ENCODE data around the gene NDUFB1. TPM values are rescaled to one million over a fixed set of nuclear protein-coding genes. Genes with fewer than 3 reads are reported as not detected.
A peak's percentile ranks its signal among the peaks of the same experiment; 100 is the strongest.

NDUFB1 gene
- total and polyA plus RNA-seq, 2 of the 13 experiments (the other 11 are each of a cell fraction or from before 2014, with no cell fraction given), result 181 to 281 TPM

DNA sequence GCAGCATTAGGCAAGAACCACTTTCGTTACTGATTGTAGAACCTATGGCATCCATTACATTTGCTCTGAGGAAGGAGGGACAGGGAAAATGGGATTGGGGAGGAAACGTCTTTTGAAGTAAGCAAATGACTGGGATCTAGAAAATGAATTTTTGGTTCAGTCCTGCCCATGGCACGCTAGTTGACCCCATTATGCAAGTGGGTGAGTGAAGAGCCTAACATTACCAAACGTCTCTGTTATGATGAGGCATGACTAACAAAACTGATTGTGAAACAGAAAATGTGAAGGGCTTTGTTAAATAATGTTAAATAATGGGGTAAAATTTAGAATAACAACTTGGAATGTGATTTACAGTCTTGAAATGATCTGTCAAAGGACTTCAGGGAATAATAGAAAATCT is 39.1 kb upstream of the NDUFB1 start (continued):
- TF ChIP-seq BATF2 (CRISPR knock-in tag; IDR thresholded peaks at IDR 0.05) (no peak), E2F2 (CRISPR knock-in tag; IDR thresholded peaks at IDR 0.05; ENCODE audit: borderline replicate concordance) (no peak)

- Histone ChIP-seq H4K20me1 (ENCODE audit: insufficient read depth, low read length) (no peaks in the 10 kb centered on the region), H3K9me3 (ENCODE audit: low read length) (no peaks in the 10 kb centered on the region), H3K36me3 (replicated peaks in 1 of 2; ENCODE audit: control insufficient read depth in 1 of 2, insufficient read depth in 2 of 2, low read length in 2 of 2) (peaks cover 20 to 50% of the 10 kb centered on the region in 2 experiments), H3K9ac (ENCODE audit: insufficient read depth, low read depth, low read length) (no peak overlapping the region), H3K27ac (ENCODE audit: extremely low read length, insufficient read depth, low read length) (peak overlapping the region; percentile 45), H3K79me2 (ENCODE audit: insufficient read depth, low read length) (no peaks in the 10 kb centered on the region), H3K4me1 (ENCODE audit: insufficient read depth, low read length) (peaks cover 20% of the 10 kb centered on the region), H3K4me2 (ENCODE audit: low read depth, low read length) (no peak overlapping the region), H3K27me3 (ENCODE audit: control insufficient read depth in 1 of 2, insufficient read depth in 2 of 2, low read length in 2 of 2) (no peaks in the 10 kb centered on the region), H2AFZ (ENCODE audit: low read length) (no peak overlapping the region), H3K4me3 (replicated peaks in 1 of 3; ENCODE audit: insufficient read depth in 1 of 3, low read depth in 2 of 3, low read length in 3 of 3) (no peak overlapping the region)
- intact Hi-C loops (cut with micrococcal nuclease; ENCODE audit: unreplicated experiment), result no loop called here
- TF ChIP-seq ZNF180 (CRISPR knock-in tag; IDR thresholded peaks at IDR 0.05; ENCODE audit: borderline replicate concordance, low read depth) (no peak), SOX13 (IDR thresholded peaks at IDR 0.05) (no peak), SOX13 (CRISPR knock-in tag; conservative IDR thresholded peaks at IDR 0.05 in 1 of 2, IDR thresholded peaks at IDR 0.05 in 1 of 2) (peak in 1 of 2 experiments; percentile 82; a peak in 2 of 4 replicates), SRY (CRISPR knock-in tag; IDR thresholded peaks at IDR 0.05) (no peak), ZNF260 (CRISPR knock-in tag; IDR thresholded peaks at IDR 0.05; ENCODE audit: borderline replicate concordance, low read depth) (no peak), KMT2A (CRISPR knock-in tag; IDR thresholded peaks at IDR 0.05) (no peak), KAT8 (CRISPR knock-in tag; IDR thresholded peaks at IDR 0.05) (no peak), SOX5 (CRISPR knock-in tag; IDR thresholded peaks at IDR 0.05; ENCODE audit: borderline replicate concordance) (peak; percentile 68; the same call in 1 of the 2 replicates), HDAC2 (CRISPR knock-in tag; IDR thresholded peaks at IDR 0.05) (no peak), ZNF441 (CRISPR knock-in tag; IDR thresholded peaks at IDR 0.05; ENCODE audit: borderline replicate concordance) (no peak), CBX2 (IDR thresholded peaks at IDR 0.05; ENCODE audit: low read depth, low read length) (no peak), CBX2 (CRISPR knock-in tag; IDR thresholded peaks at IDR 0.05; ENCODE audit: low read depth) (no peak), FOXK2 (IDR thresholded peaks at IDR 0.05) (no peak), FOXA3 (CRISPR knock-in tag; IDR thresholded peaks at IDR 0.05) (peak; percentile 34; the same call in 1 of the 2 replicates), ZFP90 (CRISPR knock-in tag; IDR thresholded peaks at IDR 0.05; ENCODE audit: borderline replicate concordance) (no peak), FOXM1 (CRISPR knock-in tag; IDR thresholded peaks at IDR 0.05) (no peak)
- TF ChIP-seq, protein P1, sequence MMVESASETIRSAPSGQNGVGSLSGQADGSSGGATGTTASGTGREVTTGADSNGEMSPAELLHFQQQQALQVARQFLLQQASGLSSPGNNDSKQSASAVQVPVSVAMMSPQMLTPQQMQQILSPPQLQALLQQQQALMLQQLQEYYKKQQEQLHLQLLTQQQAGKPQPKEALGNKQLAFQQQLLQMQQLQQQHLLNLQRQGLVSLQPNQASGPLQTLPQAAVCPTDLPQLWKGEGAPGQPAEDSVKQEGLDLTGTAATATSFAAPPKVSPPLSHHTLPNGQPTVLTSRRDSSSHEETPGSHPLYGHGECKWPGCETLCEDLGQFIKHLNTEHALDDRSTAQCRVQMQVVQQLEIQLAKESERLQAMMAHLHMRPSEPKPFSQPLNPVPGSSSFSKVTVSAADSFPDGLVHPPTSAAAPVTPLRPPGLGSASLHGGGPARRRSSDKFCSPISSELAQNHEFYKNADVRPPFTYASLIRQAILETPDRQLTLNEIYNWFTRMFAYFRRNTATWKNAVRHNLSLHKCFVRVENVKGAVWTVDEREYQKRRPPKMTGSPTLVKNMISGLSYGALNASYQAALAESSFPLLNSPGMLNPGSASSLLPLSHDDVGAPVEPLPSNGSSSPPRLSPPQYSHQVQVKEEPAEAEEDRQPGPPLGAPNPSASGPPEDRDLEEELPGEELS (CRISPR knock-in tag; IDR thresholded peaks at IDR 0.05), result no peak
- POLR2A ChIA-PET, result interaction anchor here (0.8 to 1.3 kb wide), 2 partner anchors 15 to 33 kb away, joined by 3 read pairs; partner anchors contain the start of genes CPSF2 and NDUFB1
- in situ Hi-C loops (cut with HindIII; ENCODE audit: extremely low pct_ligation_motif_present, low pct_unique_long_range_greater_than_20kb), result no loop called here
- FAIRE-seq (peak; percentile 23), DNase-seq (ENCODE audit: low spot score) (peak; percentile 65), ATAC-seq (peak; percentile 70)
- 71% methylated on average over 3 of the region's 3 CpGs for WGBS (ENCODE audit: low lambda C conversion rate)
- no TSS peak for BruUV-seq (replicated peaks)
- CTCF ChIA-PET (ENCODE audit: low intra/inter-chr PET ratio, low total read pairs), result no interaction called here
Measured at GRCh38 chr14:92154283-92154942, 32.9 kb upstream of the NDUFB1 start.

Measured in HepG2 (cell line).